Activated CD4-positive, alpha-beta T cell treated with anti-CD3 and anti-CD28 coated beads for 1 hour (primary cell): Measurements from ENCODE around the gene SLC26A5.

ENCODE experiments used
- DNase-seq: peaks from one replicate; pipeline ENCODE4 v3.0.0-alpha.2; 2020

SLC26A5 gene

DNA sequence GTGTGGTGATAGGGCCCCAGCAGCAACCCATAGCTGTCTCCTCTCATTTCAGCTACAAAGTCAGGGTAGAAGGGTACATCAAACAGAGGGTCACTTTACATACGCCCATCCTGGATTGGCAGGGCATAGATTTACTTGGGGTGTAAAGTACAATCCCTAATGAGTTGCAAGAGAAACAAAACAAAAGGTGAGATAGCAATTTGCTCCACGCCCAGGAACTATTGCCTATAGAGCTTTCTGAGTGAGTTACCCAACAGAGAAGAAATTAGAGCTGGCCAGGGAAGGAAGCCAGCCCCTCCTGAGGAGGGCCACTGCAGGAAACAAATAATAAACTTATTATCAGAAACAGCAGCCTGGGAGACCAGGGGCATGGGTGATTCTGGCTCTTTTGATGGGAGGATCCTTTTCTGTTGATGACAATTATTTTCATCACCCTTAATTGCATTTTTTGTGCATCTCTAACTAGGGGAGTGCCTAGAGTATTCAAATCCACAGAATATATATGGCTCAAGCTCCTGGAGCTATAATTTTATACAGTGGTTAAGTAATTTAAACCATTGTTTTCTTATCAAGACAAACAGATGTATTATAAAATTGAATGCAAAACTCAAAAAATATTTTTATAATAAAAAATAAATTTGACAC lies 47.4 kb downstream of the SLC26A5 start:
- DNase-seq = no peak

DNA sequence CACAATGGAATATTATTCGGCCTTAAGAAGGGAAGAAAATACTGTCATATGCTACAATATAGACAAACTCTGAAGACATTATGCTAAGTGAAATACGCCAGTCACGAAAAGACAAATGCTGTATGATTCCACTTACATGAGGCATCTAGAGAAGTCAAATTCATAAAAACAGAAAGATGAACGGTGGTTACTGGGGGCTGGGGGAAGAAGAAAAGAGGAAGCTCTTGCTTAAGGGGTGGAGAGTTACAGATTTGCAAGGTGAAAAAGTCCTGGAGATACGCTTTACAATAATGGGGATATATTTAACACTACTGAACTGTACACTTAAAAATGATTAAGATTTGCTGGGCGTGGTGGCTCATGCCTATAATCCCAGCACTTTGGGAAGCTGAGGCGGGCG lies 49.5 kb downstream of the SLC26A5 start:
- no peak for DNase-seq

DNA sequence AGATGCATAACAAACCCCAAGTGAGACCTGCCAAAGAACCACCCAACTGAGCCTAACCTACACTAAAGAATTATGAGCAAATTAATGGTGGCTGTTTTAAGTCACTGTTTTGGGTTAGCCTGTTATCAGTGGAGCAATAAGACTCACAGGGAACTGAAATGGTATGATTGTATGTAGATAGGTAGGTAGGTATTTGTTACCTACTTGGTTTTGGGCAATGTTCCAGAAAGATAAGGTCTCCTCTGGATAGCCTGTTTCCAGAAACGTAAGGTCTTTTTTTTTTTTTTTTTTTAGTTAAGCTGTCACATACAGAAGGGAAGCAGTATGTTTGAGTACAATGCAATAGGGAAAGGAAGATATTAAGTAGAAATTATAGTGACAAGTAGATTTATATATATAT lies 50.9 kb downstream of the SLC26A5 start:
- no peak for DNase-seq

DNA sequence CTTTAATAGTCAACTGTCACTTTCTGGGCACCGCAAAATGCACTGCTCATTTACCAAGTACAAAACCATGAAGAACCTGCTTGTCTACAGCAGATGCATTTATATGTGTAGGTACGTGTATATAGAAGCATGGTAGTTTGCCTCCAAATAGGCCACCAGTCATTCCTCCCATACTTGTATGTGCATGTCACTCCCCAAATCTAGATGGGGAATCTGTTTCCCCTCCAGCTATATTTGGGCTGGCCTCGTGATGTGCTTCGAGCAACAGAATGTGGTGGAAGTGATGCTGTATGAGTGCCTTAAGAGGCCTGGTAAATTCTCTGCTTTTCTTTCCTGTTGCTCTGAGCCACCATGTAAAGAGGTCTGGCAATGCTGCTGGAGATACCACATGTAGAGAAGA lies 51.4 kb downstream of the SLC26A5 start:
- no peak for DNase-seq

DNA sequence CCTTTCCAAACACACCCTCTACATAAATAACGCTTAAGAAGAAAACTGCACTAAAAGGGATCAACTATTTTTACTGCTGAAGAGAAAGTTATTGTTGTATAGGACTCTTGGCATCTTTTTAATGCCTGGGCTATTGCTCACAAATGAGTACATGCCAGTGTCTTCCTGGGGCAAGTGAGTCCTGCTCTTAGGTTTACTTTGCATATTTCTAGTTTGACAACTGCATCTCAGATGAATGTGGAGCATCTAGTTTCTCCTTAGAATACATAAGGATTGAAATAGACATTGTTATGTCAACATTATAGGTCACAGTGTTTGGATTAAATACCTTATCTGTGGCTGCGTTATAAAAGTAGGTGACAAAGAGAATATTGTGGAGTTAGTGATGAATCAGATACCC lies 54.0 kb downstream of the SLC26A5 start:
- DNase-seq = no peak

DNA sequence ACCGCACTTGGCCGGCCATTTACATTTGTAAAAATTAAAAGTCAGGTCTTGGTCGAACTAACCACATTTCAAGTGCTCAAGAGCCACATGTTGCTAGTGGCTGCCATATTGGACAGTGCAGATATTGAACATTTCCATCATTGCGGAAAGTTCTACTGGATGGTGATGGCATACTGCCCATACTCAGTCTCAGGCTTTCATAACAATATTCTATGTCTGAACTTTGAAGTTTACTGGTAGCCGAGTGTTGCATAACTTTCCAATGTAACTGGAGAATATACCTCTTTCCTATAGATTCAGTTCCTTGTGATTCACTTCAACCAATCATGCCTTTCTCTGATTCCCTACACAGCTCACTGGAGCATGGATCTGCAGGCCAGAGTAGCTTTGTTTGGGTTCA lies 54.9 kb downstream of the SLC26A5 start:
- no peak for DNase-seq

DNA sequence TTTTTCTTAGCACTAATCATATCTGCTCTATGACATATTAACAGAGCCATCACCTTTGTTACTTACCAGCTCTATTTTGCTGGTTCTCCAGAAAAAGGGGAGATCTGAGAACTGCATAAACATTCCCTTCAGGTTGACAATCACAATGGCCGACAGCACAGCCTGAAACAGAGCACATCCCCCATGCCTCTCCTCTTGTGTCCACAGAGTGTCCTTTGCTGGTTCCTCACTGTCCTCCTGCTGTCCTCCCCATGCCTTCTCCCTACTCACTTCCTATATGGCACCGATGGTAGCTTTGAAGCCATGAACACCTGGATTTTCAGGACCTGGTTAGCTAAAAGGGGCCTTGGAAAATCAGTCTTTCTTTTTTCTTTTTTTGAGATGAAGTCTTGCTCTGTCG lies 56.7 kb downstream of the SLC26A5 start:
- DNase-seq = no peak

DNA sequence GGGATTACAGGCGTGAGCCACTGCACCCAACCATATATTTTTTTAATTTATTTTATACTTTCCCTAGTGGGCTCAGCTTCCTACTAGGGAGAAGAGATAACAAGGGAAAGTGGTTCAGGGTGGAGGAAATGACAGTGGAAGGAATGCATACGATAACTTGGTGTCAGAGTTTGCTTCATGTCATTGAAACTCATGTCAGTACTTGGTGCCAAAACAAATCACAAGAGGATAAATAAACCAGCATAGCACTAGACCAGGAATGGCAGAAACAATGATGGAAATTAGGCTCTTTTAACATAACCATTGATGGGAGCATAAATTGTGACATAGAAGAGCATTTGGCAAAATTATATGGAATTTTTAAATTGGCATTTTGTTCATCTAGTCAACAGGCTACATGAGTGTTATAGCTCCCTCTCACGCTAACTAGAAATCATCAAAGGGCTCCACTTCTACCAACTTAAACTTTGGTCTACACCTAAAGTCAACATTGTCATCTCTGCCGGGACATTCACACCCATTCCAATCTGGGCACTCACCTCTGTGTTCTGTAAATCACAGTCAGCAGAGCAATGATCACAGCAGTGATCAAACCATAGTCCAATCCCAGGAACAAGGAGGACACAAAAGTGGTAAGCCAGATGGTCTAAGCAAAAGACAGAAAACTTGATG lies 57.4 kb downstream of the SLC26A5 start:
- DNase-seq = no peak

DNA sequence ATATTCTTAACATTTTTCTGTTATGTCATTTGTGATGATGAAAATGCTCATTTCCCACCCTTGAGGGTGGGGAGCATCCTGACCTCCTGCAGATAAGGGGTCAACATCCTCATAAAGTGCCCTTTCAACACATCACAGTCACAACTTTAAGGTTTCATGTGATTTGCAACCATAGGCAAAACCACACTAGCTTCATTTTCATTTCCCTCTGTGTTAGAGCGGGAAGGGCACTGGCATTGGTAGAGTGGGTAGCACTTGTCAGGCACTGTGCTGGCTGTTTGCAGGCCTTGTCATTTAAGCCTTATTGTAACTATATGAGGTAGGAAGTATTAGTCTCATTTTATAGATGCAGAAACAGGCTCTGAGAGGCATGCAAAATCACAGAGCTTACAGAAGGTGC lies 58.8 kb downstream of the SLC26A5 start:
- no peak for DNase-seq

DNA sequence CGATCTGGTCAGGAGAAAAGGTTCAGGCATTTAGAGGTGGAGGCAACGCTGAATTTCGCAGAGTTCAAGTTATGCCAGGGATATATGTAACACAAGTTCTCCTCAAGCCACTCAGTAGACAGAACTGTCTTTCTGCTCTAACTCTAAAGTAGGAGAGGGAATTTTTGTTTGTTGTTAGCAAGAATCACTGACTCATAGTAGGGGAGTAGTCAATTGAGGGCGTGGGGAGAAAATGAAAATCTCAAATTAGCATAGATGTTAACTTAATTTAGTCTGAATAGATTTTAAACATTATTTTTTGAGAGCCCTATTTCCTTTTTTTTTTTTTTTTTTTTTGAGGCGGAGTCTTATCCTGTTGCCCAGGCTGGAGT lies 64.0 kb downstream of the SLC26A5 start:
- no peak for DNase-seq

DNA sequence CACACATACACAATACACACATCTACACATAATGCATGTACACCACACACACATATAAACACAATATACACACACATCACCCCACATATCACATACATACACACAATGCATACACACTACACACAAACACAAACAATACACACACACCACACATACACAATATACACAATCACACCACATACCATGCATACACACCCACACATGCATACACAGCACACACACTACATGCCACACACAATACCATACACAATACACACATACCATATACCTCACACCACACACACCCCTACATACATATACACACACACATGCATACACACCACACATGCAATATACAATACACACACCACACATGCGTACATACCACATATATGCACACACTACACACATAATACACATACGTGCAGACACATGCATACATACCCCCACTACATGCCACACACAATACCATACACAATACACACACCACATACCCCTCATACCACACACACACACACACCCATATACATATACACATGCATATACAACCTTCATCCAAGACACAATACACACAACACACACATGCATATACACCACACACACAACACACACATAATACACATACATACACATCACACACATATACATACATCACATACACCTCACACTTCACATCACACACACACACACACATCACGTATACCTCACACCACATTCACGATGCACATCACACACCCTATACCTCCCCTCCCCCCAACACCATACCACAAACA lies 64.6 kb downstream of the SLC26A5 start:
- DNase-seq = no peak

DNA sequence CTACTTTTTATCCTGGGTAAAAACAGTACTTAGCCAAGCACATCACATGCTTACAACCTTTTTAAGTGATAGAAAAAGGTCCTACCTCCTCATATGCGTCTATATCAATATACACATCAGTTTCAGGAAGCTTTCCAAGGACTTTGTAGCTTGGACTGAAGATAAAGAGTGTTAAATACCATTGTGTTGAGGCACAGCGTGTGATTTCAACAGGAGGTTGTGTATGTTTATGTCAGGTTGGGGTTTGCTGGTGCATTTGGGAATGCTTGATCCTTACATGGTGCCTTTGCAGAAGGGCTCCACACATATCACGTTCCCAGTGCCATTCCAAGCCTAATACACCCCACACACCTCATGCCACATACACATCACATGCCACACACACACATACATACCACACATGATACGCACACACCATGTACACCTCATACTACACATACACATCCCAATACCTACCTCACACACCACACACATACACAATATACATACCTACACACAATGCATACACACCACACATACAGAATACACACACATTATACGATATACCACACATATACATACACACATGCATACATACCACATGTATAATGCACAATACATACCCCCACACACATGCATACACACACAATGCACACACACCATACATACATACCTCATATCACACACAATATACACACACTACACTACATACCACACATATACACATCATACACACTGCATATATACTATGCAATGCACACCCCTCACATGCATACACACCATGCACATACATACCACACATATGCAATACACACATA lies 65.4 kb downstream of the SLC26A5 start:
- DNase-seq = no peak

DNA sequence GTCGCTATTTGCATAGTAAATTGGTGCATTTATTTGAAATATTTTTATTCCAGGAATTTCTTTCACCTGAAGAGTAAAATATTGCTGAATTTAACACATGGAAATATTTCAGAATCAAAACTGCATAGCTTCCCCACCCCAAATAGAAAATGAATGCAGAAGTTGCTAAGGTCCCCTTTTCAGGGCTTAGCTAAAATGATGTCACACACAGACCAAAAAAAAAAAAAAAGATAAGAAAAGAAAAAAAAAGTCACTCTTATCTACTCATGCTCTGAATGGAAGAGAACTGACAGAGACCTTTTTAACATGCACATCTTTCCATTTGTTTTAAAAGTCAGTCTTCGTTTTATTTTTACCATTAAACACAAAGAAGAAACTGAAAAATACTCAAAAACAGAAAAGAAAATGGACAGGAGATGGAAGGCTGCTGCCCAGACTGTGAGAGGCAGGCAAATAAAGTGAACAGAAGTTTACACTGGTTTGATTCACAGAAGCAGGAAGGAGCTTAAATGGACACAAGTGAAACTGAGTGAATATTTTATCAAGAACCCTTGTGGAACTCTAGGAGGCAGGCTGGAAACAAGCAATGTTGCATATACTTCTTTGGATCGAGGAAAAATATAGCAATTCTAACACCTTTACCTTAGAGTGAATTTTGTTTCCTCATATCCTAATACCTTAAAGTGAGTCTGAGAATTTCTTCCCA lies 66.6 kb downstream of the SLC26A5 start:
- DNase-seq = no peak

DNA sequence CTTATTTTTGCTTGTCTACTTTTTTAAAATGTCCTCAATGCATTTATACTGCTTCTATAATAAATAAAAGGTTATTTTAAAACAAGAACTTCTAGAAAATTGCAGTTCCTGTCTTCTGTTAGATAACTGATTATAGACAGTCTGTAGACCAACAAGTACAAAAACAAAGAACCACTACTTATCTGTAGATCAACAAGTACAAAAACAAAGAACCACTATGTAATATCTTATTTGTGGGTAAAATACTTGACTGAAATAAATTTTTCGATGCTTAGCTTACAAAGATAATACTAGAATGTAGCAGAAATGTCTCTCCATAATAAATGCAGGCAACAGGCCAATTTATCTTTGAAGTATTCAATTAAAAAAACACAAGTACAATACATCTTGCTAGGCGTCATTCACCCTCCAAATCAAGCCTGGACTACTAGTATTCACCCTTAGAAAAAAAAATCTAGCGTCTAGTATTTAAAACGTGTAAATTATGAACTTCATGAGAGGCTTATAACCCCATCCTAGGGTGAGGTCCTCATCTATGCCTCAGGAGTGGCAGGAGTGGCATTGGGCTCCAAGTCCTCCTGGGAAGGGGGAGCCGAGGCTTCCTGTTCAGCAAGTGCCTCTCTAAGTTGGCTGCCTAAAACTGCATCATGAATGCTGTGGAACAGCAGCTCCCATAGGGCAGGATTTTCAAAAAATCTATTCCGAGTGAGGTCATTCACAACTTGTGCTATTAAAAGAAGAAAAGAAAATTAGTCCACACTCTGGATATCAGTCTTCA lies 72.0 kb downstream of the SLC26A5 start:
- no peak for DNase-seq

DNA sequence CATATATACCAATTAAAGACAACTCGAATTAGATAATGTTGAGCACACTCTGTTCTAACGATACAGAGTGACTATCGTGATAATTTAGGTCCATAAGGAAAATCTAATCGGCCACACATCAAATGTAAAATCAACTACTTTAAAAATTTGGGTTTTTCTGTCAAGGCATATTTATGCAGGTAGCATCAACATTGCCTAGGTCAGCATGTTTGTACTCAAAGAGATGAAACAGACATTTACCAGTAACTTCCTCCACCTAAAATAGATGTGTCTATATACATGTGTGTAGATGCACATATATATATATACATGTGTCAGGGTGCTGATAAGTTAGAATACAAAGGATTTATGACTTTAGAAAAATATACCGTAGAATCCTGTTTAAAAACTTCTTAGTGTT lies 76.6 kb downstream of the SLC26A5 start:
- no peak for DNase-seq

DNA sequence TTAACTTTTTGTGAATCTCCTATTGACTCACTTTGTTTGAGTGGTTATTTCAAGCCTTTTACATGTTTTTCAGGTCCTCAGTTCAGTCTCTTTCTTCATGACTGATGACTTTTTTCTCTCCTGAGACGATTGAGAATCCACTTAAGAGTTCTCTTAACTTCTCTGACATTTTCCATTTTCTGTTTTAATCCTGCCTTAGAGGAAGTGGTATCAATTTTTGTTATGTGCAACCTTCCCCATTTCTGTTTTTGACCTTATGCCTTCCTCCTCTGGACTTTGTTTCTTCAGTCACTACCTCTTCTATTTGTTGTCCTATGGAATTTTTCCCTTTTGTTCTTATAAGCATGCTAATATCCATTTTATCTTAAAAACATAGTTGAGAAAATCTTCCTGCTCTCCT lies 96.2 kb downstream of the SLC26A5 start:
- DNase-seq = no peak

DNA sequence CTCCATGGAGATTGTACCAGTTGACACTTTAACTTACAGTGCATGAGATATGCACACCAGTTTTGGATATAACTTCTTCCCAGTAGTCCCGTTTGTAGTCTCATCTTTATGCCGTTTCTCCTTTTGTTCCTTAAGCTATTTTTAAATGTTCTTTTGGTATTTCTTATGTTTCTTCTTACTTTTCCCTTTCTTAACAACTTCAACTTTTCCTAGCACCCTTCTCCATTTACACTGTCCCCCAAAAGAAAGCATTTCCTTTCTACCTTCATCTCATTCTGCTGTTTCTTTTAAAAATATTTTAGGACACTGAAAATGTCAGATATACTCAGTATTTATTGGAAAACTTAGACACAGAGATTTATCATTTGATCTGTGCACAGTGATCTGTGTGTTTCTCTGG lies 97.0 kb downstream of the SLC26A5 start:
- no peak for DNase-seq

DNA sequence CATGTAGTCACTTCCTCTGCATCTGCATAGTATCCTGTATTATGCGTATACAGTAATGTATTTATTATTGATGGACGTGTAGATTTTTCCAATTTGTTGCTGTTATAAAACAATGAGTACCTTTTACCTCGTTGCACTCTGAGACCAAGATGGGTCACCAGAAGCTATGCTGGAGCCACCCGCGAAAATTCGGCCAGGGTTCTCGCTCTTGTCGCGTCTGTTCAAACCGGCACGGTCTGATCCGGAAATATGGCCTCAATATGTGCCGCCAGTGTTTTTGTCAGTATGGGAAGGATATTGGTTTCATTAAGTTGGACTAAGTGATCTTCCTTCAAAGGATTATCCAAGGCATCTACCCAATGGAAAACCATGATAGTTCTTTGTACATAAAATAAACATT lies 97.6 kb downstream of the SLC26A5 start:
- no peak for DNase-seq

DNA sequence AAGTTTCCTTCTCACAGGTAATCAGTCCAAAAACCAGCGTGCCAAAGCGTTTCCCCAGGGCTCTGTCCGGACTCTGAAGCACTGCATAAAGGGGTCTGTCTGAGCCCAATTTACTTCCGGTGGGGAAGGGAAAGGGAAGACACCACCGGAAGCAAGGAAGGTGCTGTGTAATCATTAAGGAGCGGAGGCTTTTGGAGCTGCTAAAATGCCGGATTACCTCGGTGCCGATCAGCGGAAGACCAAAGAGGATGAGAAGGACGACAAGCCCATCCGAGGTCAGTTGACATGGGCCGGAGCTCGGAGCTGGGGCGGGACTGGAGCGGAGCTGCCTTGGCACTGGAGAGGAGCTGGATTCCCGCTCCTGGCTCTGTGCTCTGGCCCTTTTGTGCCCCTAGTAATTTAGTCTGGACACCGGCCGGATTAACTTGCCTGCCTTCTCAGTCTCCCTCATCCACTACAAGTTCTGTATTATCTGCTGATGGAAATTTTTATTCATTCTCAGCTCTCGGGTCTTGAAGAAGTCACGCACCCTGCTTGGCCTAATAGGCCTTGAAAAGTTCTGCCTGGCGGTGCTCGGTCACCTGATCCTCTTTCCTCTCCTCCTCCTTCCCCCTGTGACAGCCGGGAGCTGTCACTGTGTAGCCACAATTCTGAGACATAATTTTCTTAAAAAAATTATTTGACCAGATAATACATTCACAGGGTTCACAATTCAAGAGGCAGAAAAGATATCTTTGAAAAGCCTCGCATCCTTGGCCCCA lies 98.3 kb downstream of the SLC26A5 start, which contains the start of gene PSMC2:
Gene PSMC2 (plus strand): TSS at position 137 of the 761 bp plus-strand sequence. CDS start 69 bp downstream, at position 206.
- DNase-seq = peak; percentile 73

DNA sequence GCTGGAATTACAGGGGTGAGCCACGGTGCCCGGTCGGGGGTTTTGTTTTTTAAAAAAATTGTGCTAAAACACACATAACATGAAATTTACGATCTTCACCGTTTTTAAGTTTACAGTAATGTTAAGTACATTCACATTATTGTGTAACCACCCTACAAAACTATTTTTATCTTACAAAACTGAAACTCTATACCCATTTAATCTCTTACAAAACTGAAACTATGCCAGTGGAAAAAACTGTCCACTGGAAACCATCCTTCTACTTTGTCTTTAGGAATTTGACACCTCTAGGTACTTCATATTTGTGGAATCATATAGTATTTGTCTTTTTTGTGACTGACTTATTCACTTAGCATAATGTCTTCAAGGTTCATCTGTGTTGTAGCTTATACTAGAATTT lies 99.6 kb downstream of the SLC26A5 start:
- DNase-seq = no peak
